Kidney epithelial cell (primary cell): ENCODE data around the gene KRT86. TPM values are rescaled to one million over a fixed set of nuclear protein-coding genes. Genes with fewer than 3 reads are reported as not detected.
"Not testable (repeated sequence)": the region's sequence is repeated elsewhere in the genome, so short reads cannot be mapped to it uniquely, and the experiment has no call there.

Source experiments
- DNase-seq: peaks from one replicate; pipeline ENCODE4 v3.0.0-alpha.2; 2010; ENCODE audit warnings: low read depth
- H3K27me3 ChIP-seq: 2 replicates; pipeline ENCODE4 v1.6.0; 2011; ENCODE audit warnings: low read length; ENCODE audit not compliant: control insufficient read depth, insufficient read depth
- H3K36me3 ChIP-seq: 2 replicates; pipeline ENCODE4 v1.5.1; 2011; ENCODE audit warnings: low read length; ENCODE audit not compliant: control insufficient read depth, insufficient read depth
- H3K4me3 ChIP-seq: 2 replicates; pipeline ENCODE4 v1.5.1; 2011; ENCODE audit warnings: low read depth, mild to moderate bottlenecking, control low read depth, low read length
- total RNA-seq: library from RNA; depleted of rRNA; stranded (reverse); fragments of >200 nt; gene quantifications from 2 replicates; pipeline ENCODE4 v1.2.3, GENCODE V29; 2015
- TF ChIP-seq, protein P1 (sequence below): IDR thresholded peaks from 2 replicates; pipeline ENCODE4 v1.5.1; 2011; ENCODE audit warnings: mild to moderate bottlenecking, moderate library complexity, low read length, control low read depth, inconsistent platforms; ENCODE audit not compliant: insufficient read depth, poor library complexity, severe bottlenecking

The KRT86 gene
- total RNA-seq, 1 donor from 2014 or later, result 6.9 TPM

DNA sequence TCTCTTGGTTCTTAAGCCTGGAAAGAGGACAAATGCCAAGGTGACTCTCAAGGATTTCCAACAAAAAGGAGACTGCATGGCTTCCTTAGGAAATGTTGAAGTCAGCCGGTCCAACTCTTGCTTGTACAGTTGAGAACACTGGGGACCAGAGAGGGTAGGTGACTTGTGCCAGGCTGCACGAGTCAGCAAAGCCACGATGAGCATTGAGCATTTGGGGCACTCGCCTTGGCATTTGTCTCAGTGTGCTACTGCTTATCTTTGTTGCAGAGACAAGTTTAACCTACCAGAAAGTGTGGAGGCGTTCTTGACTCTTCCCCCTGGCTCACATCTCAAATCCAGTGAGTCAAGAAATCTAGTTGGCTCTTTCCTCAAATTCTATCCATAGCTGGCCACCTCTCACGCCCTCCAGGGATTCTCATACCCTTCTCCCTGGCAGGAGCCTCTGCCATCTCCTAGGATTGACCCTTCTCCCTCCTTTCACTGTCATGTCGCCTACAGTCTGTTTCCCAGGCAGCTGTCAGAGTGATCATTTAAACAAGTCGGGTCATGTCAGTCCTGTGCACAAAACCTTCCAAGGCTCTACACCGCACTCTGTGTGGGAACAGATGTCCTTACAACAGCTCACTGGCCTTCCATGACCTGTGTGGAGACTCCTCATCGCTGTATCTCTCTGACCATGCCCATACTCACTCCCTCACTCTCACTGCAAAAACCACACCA is 64.0 kb downstream of the KRT86 start:
- Histone ChIP-seq H3K36me3 (no peaks in the 10 kb centered on the region), H3K4me3 (no peak overlapping the region), H3K27me3 (no peaks in the 10 kb centered on the region)
- TF ChIP-seq, protein P1, sequence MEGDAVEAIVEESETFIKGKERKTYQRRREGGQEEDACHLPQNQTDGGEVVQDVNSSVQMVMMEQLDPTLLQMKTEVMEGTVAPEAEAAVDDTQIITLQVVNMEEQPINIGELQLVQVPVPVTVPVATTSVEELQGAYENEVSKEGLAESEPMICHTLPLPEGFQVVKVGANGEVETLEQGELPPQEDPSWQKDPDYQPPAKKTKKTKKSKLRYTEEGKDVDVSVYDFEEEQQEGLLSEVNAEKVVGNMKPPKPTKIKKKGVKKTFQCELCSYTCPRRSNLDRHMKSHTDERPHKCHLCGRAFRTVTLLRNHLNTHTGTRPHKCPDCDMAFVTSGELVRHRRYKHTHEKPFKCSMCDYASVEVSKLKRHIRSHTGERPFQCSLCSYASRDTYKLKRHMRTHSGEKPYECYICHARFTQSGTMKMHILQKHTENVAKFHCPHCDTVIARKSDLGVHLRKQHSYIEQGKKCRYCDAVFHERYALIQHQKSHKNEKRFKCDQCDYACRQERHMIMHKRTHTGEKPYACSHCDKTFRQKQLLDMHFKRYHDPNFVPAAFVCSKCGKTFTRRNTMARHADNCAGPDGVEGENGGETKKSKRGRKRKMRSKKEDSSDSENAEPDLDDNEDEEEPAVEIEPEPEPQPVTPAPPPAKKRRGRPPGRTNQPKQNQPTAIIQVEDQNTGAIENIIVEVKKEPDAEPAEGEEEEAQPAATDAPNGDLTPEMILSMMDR, result no peak
- no peak for DNase-seq

DNA sequence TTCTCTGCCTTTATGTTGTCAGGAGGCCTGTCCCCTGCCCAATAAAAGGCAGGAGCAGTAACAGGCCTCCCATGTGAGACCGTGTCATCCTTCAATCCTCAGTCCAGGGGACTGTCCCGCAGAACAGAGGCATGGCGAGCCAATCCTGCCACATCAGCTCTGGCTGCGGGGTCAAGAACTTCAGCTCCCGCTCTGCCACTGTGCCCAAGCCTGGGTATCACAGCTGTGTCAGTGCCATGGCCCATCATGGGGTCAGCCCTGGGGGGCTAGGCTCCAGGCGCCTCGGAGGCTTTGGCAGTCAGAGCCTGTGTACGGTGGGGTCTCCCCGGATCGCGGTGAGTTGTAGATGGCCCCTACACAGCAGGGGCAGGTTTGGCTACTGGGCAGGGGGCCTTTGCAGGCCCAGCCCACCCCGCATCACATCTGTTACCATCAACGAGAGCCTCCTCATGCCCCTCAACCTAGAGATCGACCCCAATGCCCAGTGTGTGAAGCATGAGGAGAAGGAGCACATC is 66.7 kb downstream of the KRT86 start:
- no peak overlapping the region for H3K4me3 ChIP-seq
- no peaks in the 10 kb centered on the region for H3K36me3 ChIP-seq
- no peaks in the 10 kb centered on the region for H3K27me3 ChIP-seq
- TF ChIP-seq, protein P1, result no peak
- no peak for DNase-seq

DNA sequence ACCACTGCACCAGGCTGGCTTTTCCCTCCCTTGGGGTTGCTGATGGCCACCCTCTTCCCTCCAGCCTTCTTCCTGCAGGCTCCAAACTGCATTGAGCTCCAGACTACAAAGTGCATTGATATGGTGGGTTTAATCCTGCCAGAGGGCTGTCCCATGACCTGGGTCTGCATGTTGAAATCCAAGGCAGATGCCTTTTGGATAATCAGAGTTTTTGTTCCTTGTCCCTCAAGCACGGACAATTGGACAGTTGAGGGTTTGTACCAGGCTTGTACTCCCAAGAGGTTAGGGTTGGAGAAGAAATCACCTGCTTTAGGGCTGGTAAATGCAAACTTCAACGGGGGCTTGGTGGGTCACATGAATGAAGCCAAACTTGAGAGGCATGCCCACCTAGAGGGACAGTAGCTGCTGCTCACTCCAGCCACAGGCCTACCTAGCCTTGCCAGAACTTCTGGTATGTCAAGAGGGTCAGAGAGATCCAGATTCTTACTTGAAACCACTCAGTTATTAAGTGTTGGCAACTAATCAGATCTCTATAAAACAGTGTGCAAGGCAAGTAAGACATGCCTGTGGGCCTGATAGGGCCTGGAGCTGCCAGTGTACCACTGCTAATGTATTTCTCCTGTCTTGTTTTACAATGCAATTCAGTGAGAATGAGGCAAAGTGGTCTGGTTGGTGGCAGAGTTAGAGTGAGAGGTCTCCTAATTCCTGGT is 68.5 kb downstream of the KRT86 start:
- Histone ChIP-seq H3K4me3 (no peak overlapping the region), H3K36me3 (no peaks in the 10 kb centered on the region), H3K27me3 (no peaks in the 10 kb centered on the region)
- TF ChIP-seq, protein P1, result no peak
- DNase-seq, result no peak

DNA sequence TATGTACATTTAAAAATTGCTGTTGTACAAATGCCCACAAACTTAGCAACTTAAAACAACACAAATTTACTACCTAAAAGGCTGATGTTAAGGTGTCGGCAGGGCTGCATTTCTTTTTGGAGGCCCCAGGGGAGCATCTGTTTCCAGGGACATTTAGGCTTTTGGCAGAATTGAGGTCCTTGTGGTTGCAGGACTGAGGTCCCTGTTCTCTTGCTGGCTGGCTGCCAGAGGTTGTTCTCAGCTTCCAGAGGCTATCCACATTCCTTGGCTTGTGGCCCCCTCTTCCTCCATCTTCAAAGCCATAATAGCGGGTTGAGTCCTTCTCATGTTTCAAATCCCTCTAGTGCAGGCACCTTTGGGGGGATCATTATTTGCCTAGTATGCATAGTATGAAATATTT is 69.1 kb downstream of the KRT86 start:
- no peak overlapping the region for H3K4me3 ChIP-seq
- no peaks in the 10 kb centered on the region for H3K36me3 ChIP-seq
- H3K27me3 ChIP-seq, result peaks cover 3% of the 10 kb centered on the region
- TF ChIP-seq, protein P1, result no peak
- DNase-seq, result no peak

DNA sequence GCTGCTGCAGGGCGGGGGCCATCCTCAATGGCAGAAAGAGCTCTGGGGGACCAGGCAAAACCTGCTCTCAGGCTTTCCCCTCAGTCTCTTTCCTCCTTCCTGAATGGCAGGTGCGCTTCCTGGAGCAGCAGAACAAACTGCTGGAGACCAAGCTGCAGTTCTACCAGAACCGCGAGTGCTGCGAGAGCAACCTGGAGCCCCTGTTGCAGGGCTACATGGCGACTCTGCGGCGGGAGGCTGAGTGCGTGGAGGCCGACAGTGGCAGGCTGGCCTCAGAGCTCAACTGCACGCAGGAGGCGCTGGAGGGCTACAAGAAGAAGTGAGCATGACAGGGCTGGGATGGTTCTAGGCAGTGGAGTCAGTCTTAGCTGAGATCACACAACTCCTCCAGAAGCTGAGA is 69.7 kb downstream of the KRT86 start:
- DNase-seq, result no peak
- TF ChIP-seq, protein P1, result no peak
- H3K27me3 ChIP-seq, result peaks cover 3% of the 10 kb centered on the region
- H3K4me3 ChIP-seq, result no peak overlapping the region
- H3K36me3 ChIP-seq, result no peaks in the 10 kb centered on the region

DNA sequence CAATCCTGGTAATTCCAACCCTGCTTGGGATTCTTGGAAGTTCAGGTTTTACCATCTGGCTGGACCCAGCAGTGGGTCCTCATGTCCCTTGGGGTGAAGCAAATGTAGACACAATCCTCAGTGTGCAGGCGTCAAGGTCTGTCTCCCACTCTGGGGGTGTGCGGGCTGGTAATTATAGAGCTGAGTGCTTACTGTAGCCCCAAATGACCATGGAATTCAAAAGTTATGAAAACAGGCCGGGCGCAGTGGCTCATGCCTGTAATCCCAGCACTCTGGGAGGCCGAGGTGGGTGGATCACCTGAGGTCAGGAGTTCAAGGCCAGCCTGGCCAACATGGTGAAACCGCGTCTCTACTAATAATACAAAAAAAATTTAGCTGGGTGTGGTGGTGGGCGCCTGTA is 70.6 kb downstream of the KRT86 start:
- H3K4me3 ChIP-seq, DNase-seq, H3K27me3 ChIP-seq, H3K36me3 ChIP-seq: not testable (repeated sequence)
